OCI-M2 (cell line): ENCODE data around the gene TOM1L1.
"Not testable (repeated sequence)": the region's sequence is repeated elsewhere in the genome, so short reads cannot be mapped to it uniquely, and the experiment has no call there.

Experiments used
- DNase-seq: peaks from one replicate; lab custom pipeline; 2025; ENCODE audit not compliant: unreplicated experiment; lab: John Stamatoyannopoulos, UW

The TOM1L1 gene

GRCh38 chr17:54900457-54901229, at the start of gene TOM1L1:
Gene TOM1L1 (plus strand): TSS chr17:54900852. CDS start chr17:54900866, 14 bp downstream.
- DNase-seq: no peak

GRCh38 chr17:54859187-54859586, 41.5 kb upstream of the TOM1L1 start:
- DNase-seq: no peak

GRCh38 chr17:54860617-54861470, 39.8 kb upstream of the TOM1L1 start:
- DNase-seq: no peak

- DNase-seq: no peak
These were observed 39.1 kb upstream of the TOM1L1 start for GRCh38 chr17:54861471-54861983.

GRCh38 chr17:54863176-54863575, 37.5 kb upstream of the TOM1L1 start:
- DNase-seq: no peak

- no peak for DNase-seq
These were observed 36.6 kb upstream of the TOM1L1 start for GRCh38 chr17:54864070-54864469.

- DNase-seq: no peak
These were observed 35.9 kb upstream of the TOM1L1 start for GRCh38 chr17:54864636-54865356.

- DNase-seq: no peak
These were observed 33.0 kb upstream of the TOM1L1 start for GRCh38 chr17:54867634-54868033.

GRCh38 chr17:54870671-54871175, 29.9 kb upstream of the TOM1L1 start:
- no peak for DNase-seq

- not testable (repeated sequence) for DNase-seq
These were observed 24.7 kb upstream of the TOM1L1 start for GRCh38 chr17:54875906-54876305.

GRCh38 chr17:54876656-54877195, 23.9 kb upstream of the TOM1L1 start:
- DNase-seq: no peak

- DNase-seq: no peak
These were observed 19.2 kb upstream of the TOM1L1 start for GRCh38 chr17:54881255-54881972.

- DNase-seq: no peak
These were observed 18.3 kb upstream of the TOM1L1 start for GRCh38 chr17:54882371-54882770.

- no peak for DNase-seq
These were observed 17.7 kb upstream of the TOM1L1 start for GRCh38 chr17:54882950-54883349.

- no peak for DNase-seq
These were observed 16.7 kb upstream of the TOM1L1 start for GRCh38 chr17:54883939-54884338.

GRCh38 chr17:54887787-54888186, 12.9 kb upstream of the TOM1L1 start:
- no peak for DNase-seq

- DNase-seq: no peak
These were observed 12.4 kb upstream of the TOM1L1 start for GRCh38 chr17:54888254-54888653.

GRCh38 chr17:54888981-54889380, 11.7 kb upstream of the TOM1L1 start:
- no peak for DNase-seq

- DNase-seq: no peak
These were observed 9.4 kb upstream of the TOM1L1 start for GRCh38 chr17:54891176-54891821.

- DNase-seq: no peak
These were observed 8.3 kb upstream of the TOM1L1 start for GRCh38 chr17:54892360-54892759.
